Non-pigmented ciliary epithelial cell (primary cell): ENCODE data around the gene CFAP77.

Experiments
- DNase-seq: peaks from one replicate; pipeline ENCODE4 v3.0.0-alpha.2; 2010; ENCODE audit warnings: low read depth

Gene CFAP77

DNA sequence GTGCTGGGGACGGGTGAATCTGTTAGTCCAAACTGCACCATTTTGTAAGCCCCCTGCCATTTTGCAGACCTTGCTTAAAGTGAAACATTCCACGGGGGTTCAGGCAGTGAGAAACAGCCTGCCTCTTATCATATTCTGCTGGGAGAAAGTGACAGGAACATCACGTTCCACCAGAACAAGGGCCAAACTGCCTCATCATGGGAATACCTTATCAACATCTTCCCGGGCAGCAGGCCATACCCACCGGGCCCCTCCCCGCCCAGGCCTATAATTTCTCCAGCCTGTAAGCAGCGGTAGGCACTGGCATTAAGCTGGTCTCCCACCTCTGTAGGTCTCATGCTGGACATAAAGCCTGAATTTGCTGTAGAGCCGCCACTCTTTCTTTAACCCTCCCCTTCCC, 1.5 kb upstream of the CFAP77 start:
- DNase-seq = no peak

DNA sequence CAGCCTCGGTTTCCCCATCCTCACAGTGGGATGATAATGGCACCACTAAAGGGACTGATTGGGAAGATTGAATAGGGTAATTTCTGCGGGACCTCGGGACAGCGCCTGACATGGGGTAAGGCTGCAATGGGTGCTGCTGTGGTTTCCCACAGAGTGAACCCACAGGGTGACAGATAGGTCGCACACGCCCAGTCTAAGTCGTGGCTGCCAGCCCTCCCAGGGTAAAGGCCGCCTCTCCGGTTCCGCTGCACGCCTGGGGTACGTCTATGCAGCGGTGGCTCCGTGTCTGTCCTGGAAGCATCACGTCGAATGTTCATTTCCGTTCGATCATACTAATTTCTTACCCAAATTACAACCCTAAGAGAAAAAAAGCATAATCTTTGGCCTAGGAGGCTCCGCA, 631 bp downstream of the CFAP77 start:
- no peak for DNase-seq

DNA sequence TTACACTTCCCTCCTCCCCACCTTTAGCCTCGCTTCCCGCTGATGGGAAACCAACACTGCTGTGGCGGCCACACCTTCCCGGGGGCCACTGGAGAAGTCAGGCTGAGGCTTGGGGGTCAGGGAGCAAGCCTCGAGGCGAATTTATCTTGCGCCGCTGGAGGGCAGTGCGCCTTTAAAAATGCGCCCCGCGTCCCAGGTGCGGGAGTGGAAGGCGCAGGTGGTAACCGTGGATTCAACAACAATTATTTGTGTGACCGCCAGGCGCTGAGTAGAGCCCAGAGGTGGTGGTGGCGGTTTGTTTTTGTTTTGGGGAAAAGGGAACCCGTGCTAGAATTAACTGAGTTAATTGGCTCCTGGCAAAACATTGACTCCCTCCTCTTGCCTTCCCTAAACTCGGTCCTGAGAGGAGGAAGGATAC, 1.1 kb downstream of the CFAP77 start:
- DNase-seq = no peak

DNA sequence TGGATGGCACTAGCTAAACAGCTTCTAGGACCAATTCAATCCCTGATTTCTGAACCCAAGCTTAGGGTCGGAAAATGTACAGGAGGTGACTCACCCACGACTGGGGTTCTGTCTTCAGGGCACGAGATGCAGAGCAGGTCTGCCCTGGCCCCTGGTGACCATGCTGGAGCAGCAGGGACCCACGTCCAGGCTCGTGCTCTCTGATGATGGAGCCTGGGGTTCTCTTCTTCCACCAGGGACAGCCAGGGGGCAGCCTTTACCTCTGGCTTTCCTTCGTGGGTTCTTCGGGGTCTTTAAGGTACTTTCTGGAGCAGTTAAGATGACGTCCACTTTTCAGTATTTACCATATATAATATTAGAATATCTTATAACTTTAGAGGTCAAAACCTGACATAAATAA, 2.1 kb downstream of the CFAP77 start:
- DNase-seq = no peak

GRCh38 chr9:132413926-132414325, 3.9 kb downstream of the CFAP77 start:
- DNase-seq = no peak

- no peak for DNase-seq
These were observed 4.7 kb downstream of the CFAP77 start for GRCh38 chr9:132414731-132415130.

DNA sequence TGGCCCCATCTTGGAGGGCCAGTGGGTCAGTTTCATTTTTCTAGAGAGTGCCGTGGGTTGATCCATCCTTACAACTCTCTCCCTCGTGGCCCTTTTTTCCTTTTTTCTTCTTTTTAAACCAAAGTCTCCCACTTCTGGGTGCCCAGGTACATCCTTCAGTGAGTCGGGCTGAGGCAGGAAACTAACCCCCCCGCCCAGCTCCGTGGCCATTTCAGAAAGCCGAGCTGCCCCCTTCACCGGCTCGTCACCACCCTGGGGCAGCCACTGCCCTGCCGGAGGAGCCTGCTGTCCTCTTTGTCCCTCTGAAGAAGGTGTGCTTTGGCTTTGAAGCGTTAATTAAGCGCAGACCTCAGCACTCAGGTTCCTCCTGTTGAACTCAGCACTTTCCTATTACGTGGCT, 5.2 kb downstream of the CFAP77 start:
- DNase-seq = no peak

DNA sequence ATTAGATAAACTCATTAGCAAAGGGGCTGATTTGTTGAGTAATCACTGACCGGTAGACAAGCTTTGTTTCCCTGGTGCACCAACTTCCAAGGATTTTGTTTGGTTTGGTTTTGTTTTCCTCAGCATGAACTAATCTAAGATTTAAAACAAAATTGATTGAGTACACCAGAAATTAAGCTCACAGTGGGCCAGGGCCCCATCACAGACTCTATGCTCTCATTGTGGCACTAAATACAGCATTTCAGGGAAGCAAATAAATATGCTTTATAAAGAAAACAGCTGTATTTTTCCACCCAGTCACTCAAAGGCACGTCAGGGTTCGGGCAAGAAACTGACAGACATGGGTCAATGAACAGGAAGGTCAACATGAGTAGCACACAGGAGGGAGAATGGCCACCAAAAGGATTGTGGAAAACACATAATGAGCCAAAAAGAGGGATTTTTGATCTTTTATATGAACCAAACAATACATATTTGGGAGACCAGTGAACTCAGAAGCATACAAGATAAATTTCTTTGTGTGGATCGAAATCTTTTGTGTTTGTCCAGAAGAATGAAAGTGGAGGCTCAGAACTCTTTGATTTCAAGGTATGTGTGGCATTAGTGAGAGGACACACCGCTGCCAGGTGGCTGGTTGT, 8.8 kb downstream of the CFAP77 start:
- DNase-seq = no peak

- DNase-seq = no peak
These were observed 12.6 kb downstream of the CFAP77 start for GRCh38 chr9:132422574-132422973.

DNA sequence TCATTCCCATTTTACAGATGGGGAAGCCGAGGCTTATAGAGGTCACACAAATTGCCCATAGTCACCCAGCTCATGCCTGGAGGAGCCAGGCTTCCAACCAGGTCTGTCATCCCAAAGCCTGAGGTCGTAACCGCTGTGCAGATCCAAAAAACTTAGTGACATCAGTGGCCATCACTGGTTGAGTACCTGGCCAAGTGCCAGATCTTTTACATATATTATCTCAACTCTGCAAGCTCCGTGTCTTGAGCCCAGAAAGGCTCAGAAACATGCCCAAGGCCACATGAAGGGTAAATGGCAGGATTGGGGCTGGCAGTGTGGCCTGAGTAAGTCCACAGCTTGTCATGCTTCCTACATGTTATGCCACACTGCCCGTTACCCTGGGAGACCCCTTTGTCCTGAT, 13.5 kb downstream of the CFAP77 start:
- DNase-seq = no peak

DNA sequence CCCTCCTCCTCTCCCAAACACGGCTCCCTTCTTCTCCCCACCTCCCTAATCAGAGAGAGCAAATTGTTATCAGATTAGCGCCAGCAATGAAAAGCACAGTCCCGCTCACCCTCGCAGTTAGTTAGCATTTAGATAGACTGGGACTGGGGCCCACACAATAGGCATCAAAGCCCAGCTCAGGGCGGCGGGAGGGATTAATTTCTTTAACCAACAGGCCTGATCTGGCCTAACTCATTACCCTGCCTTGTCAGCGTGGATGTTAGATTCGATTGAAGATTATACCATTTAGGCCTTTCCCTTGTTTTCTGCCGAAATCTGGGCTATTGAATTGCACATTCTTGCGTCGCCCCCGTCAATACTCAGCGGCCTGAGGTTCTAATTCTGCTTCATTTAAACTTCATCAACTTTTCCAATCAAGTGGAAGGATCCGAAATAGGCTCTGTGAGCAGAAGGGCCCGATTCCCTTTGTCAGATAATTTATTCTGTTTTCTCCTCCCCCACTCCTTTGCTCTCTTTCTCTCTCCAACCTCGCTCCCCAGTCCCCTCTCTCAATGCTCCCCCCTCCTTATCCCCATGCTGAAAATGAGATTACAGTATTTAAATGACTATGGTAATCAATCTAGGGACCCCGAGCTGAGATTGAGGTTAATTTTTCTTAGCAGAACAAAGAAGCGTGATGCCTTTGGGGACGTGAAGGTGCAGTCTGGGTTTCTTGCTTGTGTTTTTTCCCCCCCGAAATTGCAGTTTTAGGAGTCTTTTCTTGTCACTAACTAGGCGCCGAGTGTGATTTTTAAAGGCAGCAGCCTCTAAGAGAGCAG, 15.1 kb downstream of the CFAP77 start:
- no peak for DNase-seq

- no peak for DNase-seq
These were observed 15.7 kb downstream of the CFAP77 start for GRCh38 chr9:132425675-132426062.

- no peak for DNase-seq
These were observed 16.8 kb downstream of the CFAP77 start for GRCh38 chr9:132426639-132427414.

DNA sequence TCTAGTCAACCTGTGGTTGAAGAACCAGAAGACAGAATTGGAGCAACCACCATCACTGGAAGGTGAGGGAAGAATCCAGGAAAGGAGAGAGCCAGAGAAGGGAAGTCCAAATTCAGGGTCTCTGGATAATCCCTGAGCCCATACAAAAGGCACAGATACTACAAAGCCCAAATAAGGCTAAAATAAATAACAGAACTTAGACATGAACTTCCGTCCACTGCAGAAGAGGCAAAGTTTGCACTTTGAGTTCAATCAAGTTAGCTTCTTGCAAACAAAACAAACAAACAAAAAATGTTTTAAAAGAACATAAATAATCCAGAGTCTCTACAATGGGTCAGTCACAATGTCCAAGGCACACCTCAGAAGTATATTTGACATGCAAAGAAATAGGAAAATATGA, 21.0 kb downstream of the CFAP77 start:
- no peak for DNase-seq

- no peak for DNase-seq
These were observed 24.9 kb downstream of the CFAP77 start for GRCh38 chr9:132434881-132435280.

DNA sequence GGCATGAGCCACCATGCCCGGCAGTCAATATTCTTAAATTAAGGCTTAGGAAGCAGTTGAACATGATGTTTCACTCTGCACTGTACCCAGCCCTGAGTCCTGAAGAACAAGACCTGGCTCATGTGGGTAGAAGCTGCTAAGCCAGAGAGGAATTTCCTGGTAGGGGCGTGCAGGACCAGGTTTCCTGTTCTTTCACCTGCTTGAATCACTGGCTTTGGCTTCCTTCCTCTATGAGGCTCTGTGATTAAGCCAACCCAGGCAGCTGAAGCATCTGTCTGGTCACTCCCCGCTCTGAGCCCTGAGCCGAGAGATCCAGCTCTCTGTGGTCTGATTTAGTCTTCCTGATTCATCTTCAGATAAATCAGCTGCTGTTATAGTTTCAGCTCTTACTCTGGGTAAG, 29.1 kb downstream of the CFAP77 start:
- DNase-seq = no peak

- no peak for DNase-seq
These were observed 30.7 kb downstream of the CFAP77 start for GRCh38 chr9:132440735-132441134.

- DNase-seq = no peak
These were observed 31.4 kb downstream of the CFAP77 start for GRCh38 chr9:132441404-132441803.

- DNase-seq = no peak
These were observed 34.1 kb downstream of the CFAP77 start for GRCh38 chr9:132443951-132444607.

GRCh38 chr9:132446887-132447286, 36.9 kb downstream of the CFAP77 start:
- DNase-seq = no peak

- DNase-seq = no peak
These were observed 37.3 kb downstream of the CFAP77 start for GRCh38 chr9:132447346-132447745.

- DNase-seq = no peak
These were observed 37.9 kb downstream of the CFAP77 start for GRCh38 chr9:132447902-132448301.

GRCh38 chr9:132451276-132451675, 41.3 kb downstream of the CFAP77 start:
- no peak for DNase-seq
